HUES6 (cell line): ENCODE data around the gene MBNL3.
"Not testable (repeated sequence)": the region's sequence is repeated elsewhere in the genome, so short reads cannot be mapped to it uniquely, and the experiment has no call there.

Experiments
- H3K27ac ChIP-seq: 2 replicates; pipeline ENCODE4 v1.7.0; 2013; ENCODE audit warnings: low read depth, mild to moderate bottlenecking, low read length, inconsistent platforms
- H3K27me3 ChIP-seq: 2 replicates; pipeline ENCODE4 v1.6.1; 2013; ENCODE audit warnings: low read length; ENCODE audit not compliant: control insufficient read depth, insufficient read depth
- H3K36me3 ChIP-seq: 2 replicates; pipeline ENCODE4 v1.6.1; 2013; ENCODE audit warnings: low read length; ENCODE audit not compliant: control insufficient read depth, insufficient read depth
- H3K4me1 ChIP-seq: 2 replicates; pipeline ENCODE4 v1.6.1; 2013; ENCODE audit warnings: low read length; ENCODE audit not compliant: control insufficient read depth, insufficient read depth
- H3K4me3 ChIP-seq: 2 replicates; pipeline ENCODE4 v1.5.1; 2013; ENCODE audit warnings: low read depth, low read length
- H3K9ac ChIP-seq: one replicate; pipeline ENCODE4 v1.6.1; 2013; ENCODE audit warnings: mild to moderate bottlenecking, low read length
- H3K9me3 ChIP-seq: 2 replicates; pipeline ENCODE4 v1.6.1; 2013; ENCODE audit warnings: low read depth, low read length; ENCODE audit not compliant: control insufficient read depth, insufficient read depth

Gene MBNL3

DNA sequence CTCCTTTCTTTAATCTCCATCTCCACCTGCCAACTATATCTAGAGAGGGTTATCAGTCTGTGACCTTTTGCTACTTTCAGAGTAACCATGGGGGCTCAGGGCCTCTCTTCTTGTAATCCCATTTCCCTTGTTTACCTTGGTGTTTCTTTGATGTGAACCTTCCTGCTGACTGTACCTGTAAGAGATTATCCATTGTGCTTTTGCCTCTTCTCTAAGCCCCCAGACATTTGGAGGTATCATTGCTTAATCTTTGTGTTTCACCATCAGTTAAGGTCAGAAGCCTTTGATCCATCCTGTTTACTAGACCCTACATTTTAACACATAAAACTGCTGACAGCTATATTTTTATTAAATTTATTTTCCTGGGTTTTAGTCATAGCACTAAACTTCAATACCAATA, 157.8 kb downstream of the MBNL3 start:
- Histone ChIP-seq H3K36me3 (no peaks in the 10 kb centered on the region), H3K27ac (no peak overlapping the region), H3K9me3 (no peaks in the 10 kb centered on the region), H3K9ac (no peak overlapping the region), H3K27me3 (peaks cover 21% of the 10 kb centered on the region; the same call in 1 of the 2 replicates), H3K4me3 (no peak overlapping the region), H3K4me1 (no peaks in the 10 kb centered on the region)

- Histone ChIP-seq H3K27ac (no peak overlapping the region), H3K9ac (no peak overlapping the region), H3K9me3 (no peaks in the 10 kb centered on the region), H3K36me3 (no peaks in the 10 kb centered on the region), H3K4me1 (no peaks in the 10 kb centered on the region), H3K27me3 (peaks cover 21% of the 10 kb centered on the region; the same call in 1 of the 2 replicates), H3K4me3 (no peak overlapping the region)
These were observed 158.6 kb downstream of the MBNL3 start for GRCh38 chrX:132330156-132330729.

DNA sequence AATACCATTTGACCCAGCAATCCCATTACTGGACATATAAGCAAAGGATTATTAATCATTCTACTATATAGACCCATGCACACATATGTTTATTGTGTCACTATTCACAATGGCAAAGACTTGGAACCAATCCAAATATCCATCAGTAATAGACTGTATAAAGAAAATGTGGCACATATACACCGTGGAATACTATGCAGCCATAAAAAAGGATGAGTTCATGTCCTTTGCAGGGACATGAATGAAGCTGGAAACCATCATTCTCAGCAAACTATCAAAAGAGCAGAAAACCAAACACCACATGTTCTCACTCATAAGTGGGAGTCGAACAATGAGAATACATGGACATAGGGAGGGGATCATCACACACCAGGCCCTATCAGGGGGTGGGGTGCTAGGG, 161.9 kb downstream of the MBNL3 start:
- not testable (repeated sequence) for H3K36me3 ChIP-seq, H3K27ac ChIP-seq, H3K4me1 ChIP-seq, H3K9ac ChIP-seq, H3K27me3 ChIP-seq, H3K4me3 ChIP-seq, H3K9me3 ChIP-seq
